Muscle of leg (tissue), 11 donors: ENCODE data around the gene NSMCE4A. TPM values are rescaled to one million over a fixed set of nuclear protein-coding genes. Genes with fewer than 3 reads are reported as not detected.
"Not testable (repeated sequence)": the region's sequence is repeated elsewhere in the genome, so short reads cannot be mapped to it uniquely, and the experiment has no call there.

Experiments used
- DNase-seq: peaks from one replicate; pipeline ENCODE4 v3.0.0; 2013
- H3K27ac ChIP-seq: one replicate; pipeline ENCODE4 v1.5.1; 2013; ENCODE audit warnings: mild to moderate bottlenecking, low read length, control low read depth
- H3K27me3 ChIP-seq: one replicate; pipeline ENCODE4 v1.6.1; 2013; ENCODE audit warnings: low read length; ENCODE audit not compliant: control insufficient read depth, insufficient read depth
- H3K36me3 ChIP-seq: one replicate; pipeline ENCODE4 v1.6.1; 2013; ENCODE audit warnings: low read length; ENCODE audit not compliant: control insufficient read depth, insufficient read depth
- H3K4me1 ChIP-seq: one replicate; pipeline ENCODE4 v1.6.1; 2013; ENCODE audit warnings: low read length; ENCODE audit not compliant: control insufficient read depth, insufficient read depth
- H3K4me3 ChIP-seq: one replicate; pipeline ENCODE4 v1.5.1; 2013; ENCODE audit warnings: low read length, control low read depth
- H3K9me3 ChIP-seq: replicated peaks from 2 replicates; pipeline ENCODE4 v1.6.1; 2013; ENCODE audit warnings: low read depth, low read length; ENCODE audit not compliant: control insufficient read depth
- WGBS: methylation state at CpG from one replicate; pipeline ENCODE4 v1.1.5; 2013; ENCODE audit warnings: missing lambda C conversion rate; ENCODE audit not compliant: insufficient coverage; 5-methylcytosine and 5-hydroxymethylcytosine counted together
- polyA plus RNA-seq, 8 donors: library from polyadenylated mRNA; unstranded; fragments of 120-200 nt; gene quantifications; one replicate each; pipeline versions ENCODE4 v1.2.1 to v1.2.3, GENCODE V29; 2013; ENCODE audit warnings: inconsistent platforms in 1 of 8, low replicate concordance in 1 of 8; ENCODE audit not compliant: insufficient read length in 8 of 8, insufficient read depth in 1 of 8
- total RNA-seq: library from RNA; stranded (reverse); fragments of 120-200 nt; gene quantifications from one replicate; pipeline ENCODE4 v1.2.4, GENCODE V29; 2013

NSMCE4A gene
- total and polyA plus RNA-seq, 9 donors, result 34.8 to 46.6 (median 41.6) TPM

- H3K4me3 ChIP-seq, result peak overlapping the region; percentile 11
- WGBS, result 0% methylated on average over 1 of the region's 10 CpGs
- no peaks in the 10 kb centered on the region for H3K36me3 ChIP-seq
- DNase-seq, result peak; percentile 85
- H3K27ac ChIP-seq, result peak overlapping the region; percentile 75
- H3K9me3 ChIP-seq, result no peaks in the 10 kb centered on the region
- peaks cover 14% of the 10 kb centered on the region for H3K4me1 ChIP-seq
- H3K27me3 ChIP-seq, result peaks cover 2% of the 10 kb centered on the region
Measured at GRCh38 chr10:121994429-121994941, 19.5 kb upstream of the NSMCE4A start.

GRCh38 chr10:121991727-121992126 is 16.7 kb upstream of the NSMCE4A start:
- H3K9me3 ChIP-seq, H3K4me3 ChIP-seq, DNase-seq, H3K27ac ChIP-seq, H3K27me3 ChIP-seq, H3K4me1 ChIP-seq, H3K36me3 ChIP-seq: not testable (repeated sequence)
- WGBS, result 83% methylated on average over 2 of the region's 4 CpGs

- DNase-seq, result no peak
- 74% methylated on average over 2 of the region's 9 CpGs for WGBS
- no peaks in the 10 kb centered on the region for H3K27me3 ChIP-seq
- H3K4me3 ChIP-seq, result no peak overlapping the region
- peaks cover 6% of the 10 kb centered on the region for H3K4me1 ChIP-seq
- no peak overlapping the region for H3K27ac ChIP-seq
- no peaks in the 10 kb centered on the region for H3K9me3 ChIP-seq
- H3K36me3 ChIP-seq, result no peaks in the 10 kb centered on the region
Measured at GRCh38 chr10:121990015-121990677, 15.1 kb upstream of the NSMCE4A start.

- 86% methylated on average over 8 of the region's 15 CpGs for WGBS
- no peak within 1 kb of the TSS for H3K27ac ChIP-seq
- H3K4me1 ChIP-seq, result no peaks in the 10 kb centered on the region
- H3K9me3 ChIP-seq, result peaks cover 7% of the 10 kb centered on the region
- no peak within 1 kb of the TSS for H3K4me3 ChIP-seq
- H3K36me3 ChIP-seq, result no peaks in the 10 kb centered on the region
- no peak for DNase-seq
- H3K27me3 ChIP-seq, result no peaks in the 10 kb centered on the region
Measured at GRCh38 chr10:121988361-121989324, 13.6 kb upstream of the NSMCE4A start, which contains the start of gene TACC2. Gene TACC2, plus strand, starts transcription at chr10:121989163. Its CDS starts 32,819 bp downstream, at chr10:122021982.

GRCh38 chr10:121984463-121984862 is 9.4 kb upstream of the NSMCE4A start:
- no peaks in the 10 kb centered on the region for H3K4me1 ChIP-seq
- H3K27me3 ChIP-seq, result no peaks in the 10 kb centered on the region
- H3K4me3 ChIP-seq, result no peak overlapping the region
- no peak for DNase-seq
- H3K36me3 ChIP-seq, result no peaks in the 10 kb centered on the region
- peaks cover 7% of the 10 kb centered on the region for H3K9me3 ChIP-seq
- WGBS, result 75% methylated on average over 1 of the region's 2 CpGs
- H3K27ac ChIP-seq, result no peak overlapping the region

GRCh38 chr10:121983852-121984251 is 8.8 kb upstream of the NSMCE4A start:
- Histone ChIP-seq H3K27me3 (no peaks in the 10 kb centered on the region), H3K9me3 (peaks cover 7% of the 10 kb centered on the region), H3K4me1 (no peaks in the 10 kb centered on the region), H3K27ac (no peak overlapping the region), H3K36me3 (no peaks in the 10 kb centered on the region), H3K4me3 (no peak overlapping the region)
- no peak for DNase-seq
- 75% methylated on average over 5 of the region's 5 CpGs for WGBS

GRCh38 chr10:121981346-121981745 is 6.3 kb upstream of the NSMCE4A start:
- Histone ChIP-seq H3K9me3 (peaks cover 7% of the 10 kb centered on the region), H3K36me3 (no peaks in the 10 kb centered on the region), H3K4me3 (no peak overlapping the region), H3K27ac (no peak overlapping the region), H3K27me3 (no peaks in the 10 kb centered on the region), H3K4me1 (no peaks in the 10 kb centered on the region)
- WGBS, result no CpG with 5 or more reads among the region's 2 CpGs
- DNase-seq, result no peak

- Histone ChIP-seq H3K36me3 (no peaks in the 10 kb centered on the region), H3K4me3 (no peak overlapping the region), H3K4me1 (peaks cover 10% of the 10 kb centered on the region), H3K27ac (no peak overlapping the region), H3K27me3 (no peaks in the 10 kb centered on the region), H3K9me3 (no peaks in the 10 kb centered on the region)
- DNase-seq, result no peak
- WGBS, result 88% methylated on average over 16 of the region's 26 CpGs
Measured at GRCh38 chr10:121978511-121978910, 3.5 kb upstream of the NSMCE4A start.

GRCh38 chr10:121976607-121977006 is 1.6 kb upstream of the NSMCE4A start:
- Histone ChIP-seq H3K27me3 (no peaks in the 10 kb centered on the region), H3K27ac (no peak overlapping the region), H3K4me1 (peaks cover 14% of the 10 kb centered on the region), H3K4me3 (no peak overlapping the region), H3K36me3 (peaks cover 6% of the 10 kb centered on the region), H3K9me3 (no peaks in the 10 kb centered on the region)
- 84% methylated on average over 3 of the region's 6 CpGs for WGBS
- no peak for DNase-seq
